ENCODE results near the gene PDPN.

Gene PDPN

Small RNAs within 50 kb of the gene (small RNA-seq; reads per million reads assigned to genes)
- 0 reads per million in 2 experiments for gene RNA5SP41
